ENCODE results near the gene CCDC102A. TPM values are rescaled to one million over a fixed set of nuclear protein-coding genes. Genes with fewer than 3 reads are reported as not detected.

The CCDC102A gene
- polyA plus RNA-seq, 3 donors, result not detected

GRCh38 chr16:57481421-57481820, 55.0 kb downstream of the CCDC102A start:
- H3K27me3 Mint-ChIP-seq (ENCODE audit: low read depth in 3 of 3), result peaks cover 30 to 52% (median 32%) of the 10 kb centered on the region in 3 donors

GRCh38 chr16:57480754-57481230, 55.6 kb downstream of the CCDC102A start:
- H3K27me3 ChIP-seq (ENCODE audit: control insufficient read depth in 2 of 2, insufficient read depth in 2 of 2, low read length in 2 of 2), result peaks cover 0 to 25% of the 10 kb centered on the region in 2 donors
- no peak overlapping the region for H3K4me3 ChIP-seq (replicated peaks in 1 of 3; ENCODE audit: low read depth in 2 of 3, low read length in 3 of 3)
- H4K20me1 ChIP-seq (ENCODE audit: insufficient read depth, low read length), result no peaks in the 10 kb centered on the region
- H3K4me2 ChIP-seq (replicated peaks; ENCODE audit: extremely low read depth, low read length, poor library complexity, severe bottlenecking), result no peak overlapping the region
- no peak overlapping the region for H3K9ac ChIP-seq (ENCODE audit: insufficient read depth, low read length, poor library complexity, severe bottlenecking)
- intact Hi-C loops (cut with micrococcal nuclease), result no loop called here
- H3K27ac Mint-ChIP-seq, result no peak overlapping the region
- WGBS (ENCODE audit: insufficient coverage), result 88% methylated on average over 5 of the region's 6 CpGs
- peaks cover 18 to 23% of the 10 kb centered on the region in 2 donors for H3K4me1 ChIP-seq (ENCODE audit: control insufficient read depth in 1 of 2, insufficient read depth in 2 of 2, low read length in 2 of 2)
- H3K4me1 Mint-ChIP-seq, result peaks cover 22% of the 10 kb centered on the region
- H3K36me3 ChIP-seq (replicated peaks in 1 of 2; ENCODE audit: control insufficient read depth in 1 of 2, insufficient read depth in 2 of 2, low read length in 2 of 2), result no peaks in the 10 kb centered on the region
- H3K36me3 Mint-ChIP-seq, result peaks cover 0 to 1% of the 10 kb centered on the region in 2 donors
- no peaks in the 10 kb centered on the region for H3K9me3 ChIP-seq (replicated peaks in 1 of 2; ENCODE audit: control insufficient read depth in 1 of 2, insufficient read depth in 1 of 2, low read length in 2 of 2)
- H3K27me3 Mint-ChIP-seq (ENCODE audit: low read depth in 3 of 3), result peaks cover 27 to 53% (median 31%) of the 10 kb centered on the region in 3 donors
- H2AFZ ChIP-seq (ENCODE audit: insufficient read depth, low read depth, low read length, poor library complexity, severe bottlenecking), result no peak overlapping the region
- DNase-seq, result no peak
- no peak for TF ChIP-seq CTCF (IDR thresholded peaks at IDR 0.05)
- no peak overlapping the region for H3K27ac ChIP-seq (ENCODE audit: low read depth in 1 of 2, low read length in 2 of 2)
- H3K9me3 Mint-ChIP-seq, result peaks cover 0 to 3% (median 2%) of the 10 kb centered on the region in 7 donors
- no peaks in the 10 kb centered on the region for H3K79me2 ChIP-seq (ENCODE audit: insufficient read depth, low read length)
- H3K4me3 Mint-ChIP-seq, result no peak overlapping the region

More at GRCh38 chr16:57481421-57481820, 55.0 kb downstream of the CCDC102A start:
- peaks cover 0 to 1% of the 10 kb centered on the region in 2 donors for H3K36me3 Mint-ChIP-seq
- whole genome bisulfite sequencing (ENCODE audit: insufficient coverage), result 100% methylated on average over 2 of the region's 4 CpGs
- Histone ChIP-seq H3K9ac (ENCODE audit: insufficient read depth, low read length, poor library complexity, severe bottlenecking) (no peak overlapping the region), H3K4me3 (replicated peaks in 1 of 3; ENCODE audit: low read depth in 2 of 3, low read length in 3 of 3) (no peak overlapping the region), H4K20me1 (ENCODE audit: insufficient read depth, low read length) (no peaks in the 10 kb centered on the region), H2AFZ (ENCODE audit: insufficient read depth, low read depth, low read length, poor library complexity, severe bottlenecking) (no peak overlapping the region), H3K79me2 (ENCODE audit: insufficient read depth, low read length) (no peaks in the 10 kb centered on the region), H3K27me3 (ENCODE audit: control insufficient read depth in 2 of 2, insufficient read depth in 2 of 2, low read length in 2 of 2) (peaks cover 0 to 27% of the 10 kb centered on the region in 2 donors), H3K9me3 (replicated peaks in 1 of 2; ENCODE audit: control insufficient read depth in 1 of 2, insufficient read depth in 1 of 2, low read length in 2 of 2) (no peaks in the 10 kb centered on the region), H3K27ac (ENCODE audit: low read depth in 1 of 2, low read length in 2 of 2) (no peak overlapping the region), H3K4me1 (ENCODE audit: control insufficient read depth in 1 of 2, insufficient read depth in 2 of 2, low read length in 2 of 2) (peaks cover 15 to 21% of the 10 kb centered on the region in 2 donors), H3K4me2 (replicated peaks; ENCODE audit: extremely low read depth, low read length, poor library complexity, severe bottlenecking) (no peak overlapping the region), H3K36me3 (replicated peaks in 1 of 2; ENCODE audit: control insufficient read depth in 1 of 2, insufficient read depth in 2 of 2, low read length in 2 of 2) (no peaks in the 10 kb centered on the region)
- intact Hi-C loops (cut with micrococcal nuclease), result no loop called here
- no peak for DNase-seq
- H3K4me3 Mint-ChIP-seq, result no peak overlapping the region
- peaks cover 0 to 3% (median 2%) of the 10 kb centered on the region in 7 donors for H3K9me3 Mint-ChIP-seq
- peaks cover 18% of the 10 kb centered on the region for H3K4me1 Mint-ChIP-seq
- no peak for TF ChIP-seq CTCF (IDR thresholded peaks at IDR 0.05)
- no peak overlapping the region for H3K27ac Mint-ChIP-seq
